OCI-LY1 (cell line): ENCODE data around the gene NR5A1.

Source experiments
- H2AFZ ChIP-seq: fragments of 200-600 bp; sonication (generic), shearing (Covaris generic); 2 replicates; pipeline ENCODE4 v1.6.0; 2014; ENCODE audit warnings: antibody characterized with exemption, mild to moderate bottlenecking, low read length
- H3F3A ChIP-seq: fragments of 200-600 bp; sonication (generic), shearing (Covaris generic); 2 replicates; pipeline ENCODE4 v1.6.0; 2014; ENCODE audit warnings: mild to moderate bottlenecking, antibody characterized with exemption, low read length, moderate library complexity; ENCODE audit not compliant: insufficient read depth
- H3K27ac ChIP-seq: fragments of 200-600 bp; sonication (generic); 2 replicates; pipeline ENCODE4 v1.5.1; 2014; ENCODE audit warnings: low read length, mixed run types, mild to moderate bottlenecking, low read depth; ENCODE audit not compliant: poor library complexity, severe bottlenecking
- H3K27me3 ChIP-seq: fragments of 200-600 bp; sonication (generic); 2 replicates; pipeline ENCODE4 v1.6.0; 2014; ENCODE audit warnings: antibody characterized with exemption, mild to moderate bottlenecking, low read length, moderate library complexity; ENCODE audit not compliant: insufficient read depth
- H3K36me3 ChIP-seq: fragments of 200-600 bp; sonication (generic); 2 replicates; pipeline ENCODE4 v1.6.1; 2014; ENCODE audit warnings: mild to moderate bottlenecking, antibody characterized with exemption, low read length, moderate library complexity, mixed read lengths; ENCODE audit not compliant: insufficient read depth
- H3K4me1 ChIP-seq: fragments of 200-600 bp; sonication (generic); 2 replicates; pipeline ENCODE4 v1.5.1; 2014; ENCODE audit warnings: mild to moderate bottlenecking, low read length, moderate library complexity; ENCODE audit not compliant: insufficient read depth, severe bottlenecking
- H3K4me2 ChIP-seq: fragments of 200-600 bp; sonication (generic), shearing (Covaris generic); 2 replicates; pipeline ENCODE4 v1.6.1; 2014; ENCODE audit warnings: low read length
- H3K4me3 ChIP-seq: fragments of 200-600 bp; sonication (generic); 2 replicates; pipeline ENCODE4 v1.5.1; 2014; ENCODE audit warnings: low read length, low read depth, mild to moderate bottlenecking, mixed read lengths; ENCODE audit not compliant: poor library complexity, severe bottlenecking
- H3K79me2 ChIP-seq: fragments of 200-600 bp; shearing (Covaris generic); 2 replicates; pipeline ENCODE4 v1.6.1; 2016; ENCODE audit warnings: mixed run types, low read length, mixed read lengths; ENCODE audit not compliant: insufficient read depth
- H3K9ac ChIP-seq: fragments of 200-600 bp; sonication (generic), shearing (Covaris generic); 2 replicates; pipeline ENCODE4 v1.6.1; 2014; ENCODE audit warnings: mild to moderate bottlenecking, low read length, mixed read lengths
- H3K9me2 ChIP-seq: fragments of 200-600 bp; sonication (generic), shearing (Covaris generic); 2 replicates; pipeline ENCODE4 v1.6.1; 2014; ENCODE audit warnings: low read depth, mild to moderate bottlenecking, low read length, mixed read lengths
- H3K9me3 ChIP-seq: fragments of 200-600 bp; shearing (Covaris generic); 2 replicates; pipeline ENCODE4 v1.6.1; 2014; ENCODE audit warnings: low read length, mixed read lengths
- H4K20me1 ChIP-seq: fragments of 200-600 bp; sonication (generic), shearing (Covaris generic); 2 replicates; pipeline ENCODE4 v1.6.0; 2016; ENCODE audit warnings: mild to moderate bottlenecking, low read length; ENCODE audit not compliant: insufficient read depth
- EZH2 ChIP-seq: fragments of 200-600 bp; sonication (generic), shearing (Covaris generic); IDR thresholded peaks from 2 replicates; pipeline ENCODE4 v1.8.0; 2017; ENCODE audit warnings: borderline replicate concordance, mixed run types, mild to moderate bottlenecking, antibody characterized with exemption, low read length, moderate library complexity, mixed read lengths
- TF ChIP-seq, protein P1 (sequence below): fragments of 200-600 bp; sonication (generic), shearing (Covaris generic); IDR thresholded peaks from 2 replicates; pipeline ENCODE4 v1.5.1; 2017; ENCODE audit warnings: mild to moderate bottlenecking, antibody characterized with exemption, low read length, moderate library complexity, mixed read lengths

NR5A1 gene

DNA sequence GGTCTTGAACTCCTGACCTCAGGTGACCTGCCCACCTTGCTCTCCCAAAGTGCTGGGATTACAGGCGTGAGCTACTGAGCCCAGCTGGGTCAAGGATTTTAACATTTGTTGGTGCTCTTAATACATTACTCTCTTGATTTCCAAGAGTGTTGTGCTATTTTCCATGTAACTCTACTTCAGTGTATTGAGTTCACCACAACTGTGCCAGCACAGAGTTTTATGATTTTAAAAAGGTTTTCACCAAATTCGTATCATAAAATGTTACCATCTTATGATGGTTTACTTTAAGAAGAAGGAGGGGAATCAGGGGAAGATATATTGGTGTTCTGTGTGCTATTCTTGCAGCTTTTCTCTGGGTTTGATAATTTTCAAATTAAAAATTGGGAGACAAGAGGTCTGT lies 63.6 kb downstream of the NR5A1 start:
- no peaks in the 10 kb centered on the region for H3K27me3 ChIP-seq
- no peaks in the 10 kb centered on the region for H3F3A ChIP-seq
- no peaks in the 10 kb centered on the region for H3K36me3 ChIP-seq
- H3K9me3 ChIP-seq: no peaks in the 10 kb centered on the region
- TF ChIP-seq, protein P1, sequence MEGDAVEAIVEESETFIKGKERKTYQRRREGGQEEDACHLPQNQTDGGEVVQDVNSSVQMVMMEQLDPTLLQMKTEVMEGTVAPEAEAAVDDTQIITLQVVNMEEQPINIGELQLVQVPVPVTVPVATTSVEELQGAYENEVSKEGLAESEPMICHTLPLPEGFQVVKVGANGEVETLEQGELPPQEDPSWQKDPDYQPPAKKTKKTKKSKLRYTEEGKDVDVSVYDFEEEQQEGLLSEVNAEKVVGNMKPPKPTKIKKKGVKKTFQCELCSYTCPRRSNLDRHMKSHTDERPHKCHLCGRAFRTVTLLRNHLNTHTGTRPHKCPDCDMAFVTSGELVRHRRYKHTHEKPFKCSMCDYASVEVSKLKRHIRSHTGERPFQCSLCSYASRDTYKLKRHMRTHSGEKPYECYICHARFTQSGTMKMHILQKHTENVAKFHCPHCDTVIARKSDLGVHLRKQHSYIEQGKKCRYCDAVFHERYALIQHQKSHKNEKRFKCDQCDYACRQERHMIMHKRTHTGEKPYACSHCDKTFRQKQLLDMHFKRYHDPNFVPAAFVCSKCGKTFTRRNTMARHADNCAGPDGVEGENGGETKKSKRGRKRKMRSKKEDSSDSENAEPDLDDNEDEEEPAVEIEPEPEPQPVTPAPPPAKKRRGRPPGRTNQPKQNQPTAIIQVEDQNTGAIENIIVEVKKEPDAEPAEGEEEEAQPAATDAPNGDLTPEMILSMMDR: no peak
- TF ChIP-seq EZH2: no peak
- no peak overlapping the region for H3K4me3 ChIP-seq
- no peak overlapping the region for H3K27ac ChIP-seq
- H3K4me1 ChIP-seq: no peaks in the 10 kb centered on the region
- H3K79me2 ChIP-seq: no peaks in the 10 kb centered on the region
- no peaks in the 10 kb centered on the region for H4K20me1 ChIP-seq
- H2AFZ ChIP-seq: no peak overlapping the region
- H3K4me2 ChIP-seq: no peak overlapping the region
- H3K9ac ChIP-seq: no peak overlapping the region
- H3K9me2 ChIP-seq: no peaks in the 10 kb centered on the region

DNA sequence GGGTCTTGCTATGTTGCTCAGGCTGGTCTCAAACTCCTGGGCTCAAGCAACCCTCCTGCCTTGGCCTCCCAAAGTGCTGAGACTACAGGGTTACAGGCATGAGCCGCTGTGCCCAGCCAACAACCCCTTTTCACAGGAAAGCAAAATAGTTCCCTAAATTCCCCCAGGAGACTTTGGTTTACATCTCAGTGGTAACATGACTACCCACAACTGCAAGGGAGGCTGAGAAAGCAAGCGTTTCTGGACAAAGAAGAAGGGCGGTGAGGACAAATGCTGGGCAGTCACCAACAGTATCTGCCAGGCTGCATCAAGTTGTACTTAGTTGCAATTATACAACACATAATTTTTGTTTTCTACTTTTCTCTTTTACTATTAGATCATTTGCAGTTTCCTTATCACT lies 64.4 kb downstream of the NR5A1 start:
- Histone ChIP-seq H3K9ac (no peak overlapping the region), H3K36me3 (no peaks in the 10 kb centered on the region), H3K4me3 (no peak overlapping the region), H3K9me2 (no peaks in the 10 kb centered on the region), H3K4me1 (no peaks in the 10 kb centered on the region), H3K4me2 (no peak overlapping the region), H2AFZ (no peak overlapping the region), H3K79me2 (no peaks in the 10 kb centered on the region), H3F3A (no peaks in the 10 kb centered on the region), H4K20me1 (no peaks in the 10 kb centered on the region), H3K9me3 (no peaks in the 10 kb centered on the region), H3K27ac (no peak overlapping the region), H3K27me3 (no peaks in the 10 kb centered on the region)
- TF ChIP-seq EZH2: no peak
- TF ChIP-seq, protein P1: no peak

DNA sequence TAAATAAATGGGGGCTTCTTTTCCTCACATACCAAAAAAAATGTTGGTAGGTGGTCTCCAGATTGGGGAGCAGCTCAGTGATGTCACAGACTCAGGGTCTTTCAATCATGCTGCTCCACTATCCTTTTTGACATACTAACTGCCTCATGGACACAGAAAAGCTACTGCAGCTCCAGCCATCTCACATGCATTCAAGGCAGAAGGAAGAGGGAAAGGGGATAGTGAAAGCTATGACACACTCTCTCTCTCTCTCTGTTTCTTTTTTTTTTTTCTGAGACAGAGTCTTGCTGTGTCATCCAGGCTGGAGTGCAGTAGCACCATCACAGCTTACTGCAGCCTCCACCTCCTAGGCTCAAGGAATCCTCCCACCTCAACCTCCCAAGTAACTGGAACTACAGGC lies 64.8 kb downstream of the NR5A1 start:
- H3K9ac ChIP-seq: no peak overlapping the region
- H3K27me3 ChIP-seq: no peaks in the 10 kb centered on the region
- no peaks in the 10 kb centered on the region for H4K20me1 ChIP-seq
- no peak overlapping the region for H2AFZ ChIP-seq
- H3K79me2 ChIP-seq: no peaks in the 10 kb centered on the region
- no peaks in the 10 kb centered on the region for H3K36me3 ChIP-seq
- H3K9me2 ChIP-seq: no peaks in the 10 kb centered on the region
- TF ChIP-seq, protein P1: no peak
- TF ChIP-seq EZH2: no peak
- H3K4me1 ChIP-seq: no peaks in the 10 kb centered on the region
- no peak overlapping the region for H3K4me3 ChIP-seq
- no peaks in the 10 kb centered on the region for H3K9me3 ChIP-seq
- no peak overlapping the region for H3K4me2 ChIP-seq
- H3F3A ChIP-seq: no peaks in the 10 kb centered on the region
- H3K27ac ChIP-seq: no peak overlapping the region
